Globus pallidus (tissue), 1 donor: Measurements from ENCODE around the gene PHF21B.
"Not testable (repeated sequence)": the region's sequence is repeated elsewhere in the genome, so short reads cannot be mapped to it uniquely, and the experiment has no call there.

Source experiments
- DNase-seq: peaks from one replicate; pipeline ENCODE4 v3.0.0-alpha.2; 2015; ENCODE audit warnings: low spot score

Gene PHF21B

DNA sequence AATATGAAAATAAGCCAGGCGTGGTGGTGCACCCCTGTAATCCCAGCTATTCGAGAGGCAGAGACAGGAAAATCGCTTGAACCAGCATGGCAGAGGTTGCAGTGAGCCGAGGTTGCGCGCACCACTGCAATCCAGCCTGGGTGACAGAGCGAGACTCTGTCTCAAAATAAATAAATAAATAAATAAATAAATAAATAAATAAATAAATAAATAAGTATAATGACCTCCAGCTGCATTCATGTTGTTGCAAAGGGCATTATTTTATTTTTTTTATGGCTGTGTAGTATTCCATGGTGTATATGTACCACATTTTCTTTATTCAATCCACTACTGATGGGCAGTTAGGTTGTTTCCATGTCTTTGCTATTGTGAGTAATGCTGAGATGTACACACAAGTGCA is 48.1 kb downstream of the PHF21B start:
- not testable (repeated sequence) for DNase-seq

GRCh38 chr22:44956840-44957767 is 52.7 kb downstream of the PHF21B start:
- DNase-seq, result no peak

DNA sequence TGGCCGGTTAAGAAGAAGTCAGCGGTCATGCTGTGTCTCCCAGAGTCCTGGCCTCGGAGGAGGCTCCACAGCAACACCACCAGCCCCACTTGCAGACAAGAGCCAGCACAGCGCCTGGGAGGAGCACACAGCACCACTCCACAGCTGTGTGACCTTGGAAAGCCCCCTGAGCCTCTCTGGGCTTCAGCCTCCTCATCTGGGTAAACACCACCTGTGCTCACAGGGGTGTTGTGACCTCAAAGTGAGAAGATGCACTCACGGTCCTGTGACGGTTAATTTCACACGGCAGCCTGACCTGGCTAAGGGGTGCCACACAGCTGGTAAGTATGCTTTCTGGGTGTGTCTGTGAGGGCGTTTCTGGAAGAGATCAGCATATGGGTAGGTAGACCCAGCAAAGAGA is 54.7 kb downstream of the PHF21B start:
- no peak for DNase-seq

GRCh38 chr22:44954149-44954548 is 55.7 kb downstream of the PHF21B start:
- no peak for DNase-seq

GRCh38 chr22:44952863-44953746 is 56.7 kb downstream of the PHF21B start:
- DNase-seq, result no peak

- no peak for DNase-seq
Measured at GRCh38 chr22:44951510-44951816, 58.3 kb downstream of the PHF21B start.

- no peak for DNase-seq
Measured at GRCh38 chr22:44950806-44951509, 58.8 kb downstream of the PHF21B start.

- DNase-seq, result no peak
Measured at GRCh38 chr22:44947846-44948245, 62.0 kb downstream of the PHF21B start.

- peak; percentile 29 for DNase-seq
Measured at GRCh38 chr22:44947049-44947448, 62.8 kb downstream of the PHF21B start.

DNA sequence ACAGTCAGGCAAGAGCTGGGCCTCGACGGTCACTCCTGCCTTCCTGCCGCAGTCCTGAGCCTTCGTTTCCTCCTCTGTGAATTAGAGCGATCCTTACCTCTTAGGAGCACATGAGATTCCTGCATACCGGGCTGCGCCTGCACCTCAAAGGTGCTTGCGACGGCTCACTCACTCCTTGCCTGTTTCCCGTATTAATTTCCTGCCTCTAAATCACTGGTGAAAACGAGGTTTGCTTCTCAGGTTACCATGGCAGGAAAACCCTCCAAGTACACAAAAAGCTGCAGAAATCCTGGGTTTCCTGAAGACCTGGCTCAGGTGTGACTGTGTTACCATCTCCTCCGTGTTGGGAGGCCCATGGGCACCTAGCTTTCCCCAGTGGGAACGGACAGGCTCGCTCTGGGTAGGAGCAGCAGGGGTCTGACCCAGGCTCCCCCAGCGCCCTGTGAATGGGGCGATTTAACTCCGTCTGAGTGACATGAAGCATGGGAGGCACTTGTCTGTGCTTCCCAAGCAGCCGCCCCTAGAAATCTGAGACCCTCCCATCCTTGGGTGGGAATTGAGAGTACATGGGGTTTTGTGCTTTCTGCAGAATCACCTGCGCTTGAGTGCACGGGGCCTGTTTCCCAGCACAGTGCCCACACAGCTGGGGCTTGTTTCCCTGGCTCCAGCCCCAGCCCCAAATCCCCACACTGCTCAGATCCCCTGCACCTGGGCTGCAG is 64.8 kb downstream of the PHF21B start:
- DNase-seq, result no peak

DNA sequence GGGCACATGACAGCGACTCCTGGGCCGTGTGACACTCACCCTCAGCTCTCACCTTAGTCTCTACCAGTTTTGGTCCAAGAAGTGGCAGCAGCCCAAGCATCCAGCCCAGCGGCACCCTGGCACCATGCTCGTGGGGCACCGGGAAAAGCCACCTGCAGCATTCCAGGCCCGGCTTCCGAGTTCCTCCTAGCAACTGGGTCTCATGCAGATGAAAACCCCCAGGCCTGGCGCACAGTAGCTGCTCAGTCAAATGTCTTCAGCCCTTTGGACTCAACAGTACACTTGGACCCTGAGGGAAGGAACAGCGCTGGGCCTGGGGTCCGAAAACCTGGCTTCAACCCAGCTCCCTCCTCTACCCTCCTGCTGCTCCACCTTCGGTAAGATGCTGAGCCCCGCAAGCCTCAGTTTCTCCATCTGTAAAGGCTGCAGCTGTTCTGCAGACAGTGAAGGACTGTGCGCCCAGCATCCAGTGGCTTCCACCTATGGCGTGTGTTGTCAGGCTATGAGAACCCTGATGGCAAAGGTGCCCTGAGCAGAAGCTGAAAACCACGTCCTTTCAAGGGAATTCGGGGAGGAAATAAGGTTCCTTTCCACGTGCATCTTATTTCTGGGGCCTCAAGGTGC is 66.0 kb downstream of the PHF21B start:
- DNase-seq, result no peak

DNA sequence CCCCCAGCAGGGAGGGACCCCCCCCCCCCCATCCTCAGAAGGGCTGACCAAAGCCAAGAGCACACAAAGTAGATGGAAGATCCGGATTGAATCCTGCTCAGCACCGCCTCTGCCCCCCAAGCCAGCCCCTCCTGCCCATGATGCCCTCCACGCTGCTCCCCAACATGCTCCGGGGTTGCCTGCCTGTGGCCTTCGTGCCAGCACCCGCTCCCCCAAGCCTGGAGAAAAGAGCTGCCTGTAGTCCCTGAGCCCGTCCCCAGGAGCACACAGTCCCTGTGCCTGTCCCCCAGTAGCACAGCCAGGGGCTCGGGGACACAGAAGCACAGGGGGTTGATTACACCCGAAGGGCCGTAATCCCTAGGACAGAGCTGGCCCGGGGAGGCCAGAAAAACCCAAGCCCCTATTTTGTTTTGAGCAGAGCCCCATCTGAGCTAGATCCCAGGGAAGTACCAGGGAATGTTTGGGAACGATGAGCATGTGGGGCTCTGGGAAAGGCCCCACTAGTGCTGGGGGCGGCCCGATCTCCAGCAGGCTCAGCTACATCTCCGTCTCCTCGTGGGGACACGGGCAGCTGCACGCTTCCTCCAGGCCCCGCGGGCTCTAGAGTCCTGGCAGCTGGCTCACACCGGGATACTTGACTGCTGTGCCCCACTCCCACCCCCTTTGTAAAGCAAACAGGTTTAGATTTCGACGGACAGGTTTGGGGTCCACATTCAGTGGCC is 66.7 kb downstream of the PHF21B start:
- no peak for DNase-seq

DNA sequence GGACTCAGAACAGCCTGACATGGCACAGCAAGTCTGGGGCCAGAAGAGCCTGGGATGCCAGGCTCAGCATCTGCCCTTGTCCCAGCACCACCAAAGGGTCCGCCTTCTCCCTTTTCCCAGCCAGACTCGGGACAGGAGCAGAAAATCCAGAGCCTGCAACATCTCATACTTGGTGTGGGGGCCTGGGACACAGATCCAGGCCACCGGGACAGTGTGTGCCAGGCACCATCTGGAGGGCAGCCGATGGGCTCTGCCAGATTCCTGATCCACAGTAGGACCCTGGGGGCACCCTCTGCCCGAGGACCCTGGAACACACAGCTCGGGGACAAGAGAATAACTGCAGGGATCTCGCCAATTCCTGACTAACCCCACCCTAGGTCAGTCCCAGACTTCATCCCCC is 67.7 kb downstream of the PHF21B start:
- DNase-seq, result no peak

DNA sequence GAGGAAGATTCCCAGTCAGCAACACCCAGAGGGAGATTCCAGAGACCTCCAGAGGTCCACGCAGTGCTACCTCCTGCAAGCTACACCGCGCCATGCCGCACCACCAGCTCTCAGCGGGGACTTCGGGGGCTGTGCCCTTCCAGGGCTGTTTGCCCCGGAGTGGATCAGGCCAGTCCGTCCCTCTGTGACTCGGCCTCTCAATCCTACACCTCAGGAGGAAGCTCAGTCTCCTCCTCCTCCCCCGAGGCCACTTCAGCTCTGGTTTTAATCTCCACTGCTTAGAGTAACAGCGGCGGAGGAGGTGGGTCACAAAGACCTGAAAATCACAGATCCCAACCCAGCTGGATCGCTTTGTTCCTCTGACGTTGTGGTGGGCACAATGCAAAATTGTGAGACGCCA is 68.6 kb downstream of the PHF21B start:
- DNase-seq, result no peak

- DNase-seq, result no peak
Measured at GRCh38 chr22:44940130-44940529, 69.7 kb downstream of the PHF21B start.

DNA sequence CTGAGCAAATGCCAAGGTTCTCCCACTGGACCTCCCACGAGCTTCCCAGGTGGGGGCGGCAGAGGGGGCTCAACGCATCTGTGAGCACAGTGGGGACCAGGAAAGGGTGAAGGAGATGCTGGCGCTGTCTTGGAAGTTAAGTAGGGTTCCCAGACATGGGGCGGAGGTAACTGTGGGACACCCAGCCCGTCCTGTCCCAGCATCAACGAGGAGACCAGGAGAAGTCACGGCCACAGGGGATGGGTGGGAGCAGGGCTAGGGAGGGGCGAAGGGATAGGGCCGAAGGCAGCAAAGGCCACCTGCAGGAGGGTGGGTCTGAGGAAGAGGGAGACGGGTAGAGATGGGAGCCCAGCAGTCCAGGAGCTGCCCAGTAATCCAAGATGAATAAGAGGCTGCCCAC is 70.4 kb downstream of the PHF21B start:
- DNase-seq, result no peak

- DNase-seq, result no peak
Measured at GRCh38 chr22:44938886-44939285, 70.9 kb downstream of the PHF21B start.

DNA sequence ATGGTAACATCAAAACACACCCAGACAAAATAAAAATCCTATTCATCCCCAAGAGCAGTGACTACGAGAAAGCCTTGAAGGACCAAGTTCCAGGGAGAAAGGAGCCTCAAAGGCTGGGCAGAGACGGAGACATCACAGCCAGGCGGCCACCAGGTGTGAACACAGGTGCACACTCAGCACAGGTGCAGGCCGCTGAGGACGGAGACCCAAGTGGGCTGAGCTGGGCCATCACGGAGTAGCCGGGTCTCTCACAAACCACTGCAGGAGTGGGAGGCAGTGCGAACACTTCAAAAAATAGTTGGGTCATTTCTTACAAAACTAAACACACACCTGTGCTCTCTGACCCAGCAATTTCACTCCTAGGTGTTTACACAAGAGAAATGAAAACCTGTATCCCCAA is 72.6 kb downstream of the PHF21B start:
- no peak for DNase-seq

GRCh38 chr22:44936201-44936600 is 73.6 kb downstream of the PHF21B start:
- no peak for DNase-seq

- DNase-seq, result peak; percentile 16
Measured at GRCh38 chr22:44935724-44936123, 74.1 kb downstream of the PHF21B start.

GRCh38 chr22:44934454-44934735 is 75.4 kb downstream of the PHF21B start:
- DNase-seq, result no peak
